SU-DHL-6 (cell line): ENCODE measurements around the gene RRM2.
"Not testable (repeated sequence)": the region's sequence is repeated elsewhere in the genome, so short reads cannot be mapped to it uniquely, and the experiment has no call there.

Source experiments
- H2AFZ ChIP-seq: fragments of 200-600 bp; sonication (generic); 2 replicates; pipeline ENCODE4 v1.6.1; 2014; ENCODE audit warnings: low read depth, mild to moderate bottlenecking, moderate library complexity, mixed read lengths, antibody characterized with exemption, low read length; ENCODE audit not compliant: severe bottlenecking
- H3F3A ChIP-seq: fragments of 200-600 bp; shearing (Covaris generic); 2 replicates; pipeline ENCODE4 v1.6.0; 2016; ENCODE audit warnings: antibody characterized with exemption, mild to moderate bottlenecking; ENCODE audit not compliant: insufficient read depth
- H3K27ac ChIP-seq: fragments of 200-600 bp; sonication (generic); 2 replicates; pipeline ENCODE4 v1.5.1; 2016; ENCODE audit warnings: low read depth, mild to moderate bottlenecking, low read length, moderate library complexity, mixed read lengths
- H3K27me3 ChIP-seq: fragments of 200-600 bp; sonication (generic), shearing (Covaris generic); 2 replicates; pipeline ENCODE4 v1.6.0; 2014; ENCODE audit warnings: mild to moderate bottlenecking, low read length
- H3K36me3 ChIP-seq: fragments of 200-600 bp; sonication (generic); 2 replicates; pipeline ENCODE4 v1.6.1; 2014; ENCODE audit warnings: mild to moderate bottlenecking, low read length, mixed read lengths
- H3K4me2 ChIP-seq: fragments of 300-600, 200-600 bp; shearing (Covaris generic), sonication (generic); 2 replicates; pipeline ENCODE4 v1.6.0; 2014; ENCODE audit warnings: low read length, low read depth, mild to moderate bottlenecking; ENCODE audit not compliant: poor library complexity, severe bottlenecking
- H3K4me3 ChIP-seq: fragments of 200-600 bp; sonication (generic); 2 replicates; pipeline ENCODE4 v1.5.1; 2014; ENCODE audit warnings: antibody characterized with exemption, low read length, mild to moderate bottlenecking, mixed read lengths; ENCODE audit not compliant: insufficient read depth, poor library complexity, severe bottlenecking
- H3K79me2 ChIP-seq: fragments of 200-600 bp; sonication (generic); 2 replicates; pipeline ENCODE4 v1.6.1; 2014; ENCODE audit warnings: mild to moderate bottlenecking, low read length, moderate library complexity; ENCODE audit not compliant: insufficient read depth
- H3K9ac ChIP-seq: fragments of 200-600 bp; sonication (generic); 2 replicates; pipeline ENCODE4 v1.7.0; 2014; ENCODE audit warnings: mild to moderate bottlenecking, low read length
- H3K9me2 ChIP-seq: fragments of 200-600 bp; sonication (generic); replicated peaks from 2 replicates; pipeline ENCODE4 v1.6.1; 2014; ENCODE audit warnings: low read length; ENCODE audit not compliant: insufficient read depth
- H3K9me3 ChIP-seq: fragments of 200-600 bp; sonication (generic); 2 replicates; pipeline ENCODE4 v1.6.1; 2014; ENCODE audit warnings: low read length, mixed read lengths; ENCODE audit not compliant: insufficient read depth
- H4K20me1 ChIP-seq: fragments of 200-600 bp; sonication (generic); 2 replicates; pipeline ENCODE4 v1.6.1; 2014; ENCODE audit warnings: low read depth, mild to moderate bottlenecking, antibody characterized with exemption, low read length, moderate library complexity, mixed read lengths
- EZH2phosphoT487 ChIP-seq: fragments of 200-600 bp; sonication (generic), shearing (Covaris generic); conservative IDR thresholded peaks from 2 replicates; pipeline ENCODE4 v1.6.1; 2018; ENCODE audit warnings: mild to moderate bottlenecking, antibody characterized with exemption, low read length, moderate library complexity, mixed read lengths
- TF ChIP-seq, protein P1 (sequence below): fragments of 200-600 bp; sonication (generic); IDR thresholded peaks from one replicate; pipeline ENCODE4 v1.5.1; 2017; ENCODE audit warnings: antibody characterized with exemption, mild to moderate bottlenecking, low read length, moderate library complexity; ENCODE audit not compliant: insufficient read depth, poor library complexity, severe bottlenecking

Gene RRM2

DNA sequence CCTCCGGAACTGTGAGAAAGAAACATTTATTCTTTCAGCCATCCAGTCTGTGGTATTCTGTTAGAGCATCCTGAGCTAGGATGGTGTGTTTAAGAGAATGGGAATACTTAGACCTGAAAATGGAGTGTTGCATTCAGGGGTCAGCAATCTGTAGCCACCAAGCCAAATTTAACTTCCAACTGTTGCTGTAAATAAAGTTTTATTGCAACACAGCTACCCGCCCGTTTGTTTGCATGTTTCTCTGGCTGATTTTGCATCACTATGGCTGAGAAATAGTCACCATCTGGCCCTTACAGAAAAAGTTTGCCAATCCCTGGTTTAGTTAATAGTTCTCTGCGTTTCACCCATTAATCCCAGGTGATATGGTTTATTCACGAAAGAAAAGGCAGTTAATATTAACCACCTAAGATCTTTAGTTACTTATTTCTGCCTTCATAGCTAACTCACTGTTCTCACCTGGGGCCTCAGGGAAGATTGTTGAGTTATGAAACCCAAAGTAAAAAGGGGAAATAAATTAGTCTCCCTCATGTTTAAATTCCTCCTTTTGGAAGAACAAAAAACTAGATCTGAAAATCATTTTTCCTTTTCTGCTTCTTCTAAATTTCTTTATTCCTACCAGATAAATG lies 32.9 kb upstream of the RRM2 start:
- Histone ChIP-seq H2AFZ (no peak overlapping the region), H3K27me3 (no peaks in the 10 kb centered on the region), H3K36me3 (no peaks in the 10 kb centered on the region), H3K4me2 (no peak overlapping the region), H3K79me2 (no peaks in the 10 kb centered on the region), H3K9me2 (no peaks in the 10 kb centered on the region), H3K9ac (no peak overlapping the region), H3F3A (no peaks in the 10 kb centered on the region), H4K20me1 (no peaks in the 10 kb centered on the region), H3K9me3 (no peaks in the 10 kb centered on the region), H3K27ac (no peak overlapping the region), H3K4me3 (no peak overlapping the region)
- TF ChIP-seq, protein P1, sequence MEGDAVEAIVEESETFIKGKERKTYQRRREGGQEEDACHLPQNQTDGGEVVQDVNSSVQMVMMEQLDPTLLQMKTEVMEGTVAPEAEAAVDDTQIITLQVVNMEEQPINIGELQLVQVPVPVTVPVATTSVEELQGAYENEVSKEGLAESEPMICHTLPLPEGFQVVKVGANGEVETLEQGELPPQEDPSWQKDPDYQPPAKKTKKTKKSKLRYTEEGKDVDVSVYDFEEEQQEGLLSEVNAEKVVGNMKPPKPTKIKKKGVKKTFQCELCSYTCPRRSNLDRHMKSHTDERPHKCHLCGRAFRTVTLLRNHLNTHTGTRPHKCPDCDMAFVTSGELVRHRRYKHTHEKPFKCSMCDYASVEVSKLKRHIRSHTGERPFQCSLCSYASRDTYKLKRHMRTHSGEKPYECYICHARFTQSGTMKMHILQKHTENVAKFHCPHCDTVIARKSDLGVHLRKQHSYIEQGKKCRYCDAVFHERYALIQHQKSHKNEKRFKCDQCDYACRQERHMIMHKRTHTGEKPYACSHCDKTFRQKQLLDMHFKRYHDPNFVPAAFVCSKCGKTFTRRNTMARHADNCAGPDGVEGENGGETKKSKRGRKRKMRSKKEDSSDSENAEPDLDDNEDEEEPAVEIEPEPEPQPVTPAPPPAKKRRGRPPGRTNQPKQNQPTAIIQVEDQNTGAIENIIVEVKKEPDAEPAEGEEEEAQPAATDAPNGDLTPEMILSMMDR: no peak
- no peak for TF ChIP-seq EZH2phosphoT487

DNA sequence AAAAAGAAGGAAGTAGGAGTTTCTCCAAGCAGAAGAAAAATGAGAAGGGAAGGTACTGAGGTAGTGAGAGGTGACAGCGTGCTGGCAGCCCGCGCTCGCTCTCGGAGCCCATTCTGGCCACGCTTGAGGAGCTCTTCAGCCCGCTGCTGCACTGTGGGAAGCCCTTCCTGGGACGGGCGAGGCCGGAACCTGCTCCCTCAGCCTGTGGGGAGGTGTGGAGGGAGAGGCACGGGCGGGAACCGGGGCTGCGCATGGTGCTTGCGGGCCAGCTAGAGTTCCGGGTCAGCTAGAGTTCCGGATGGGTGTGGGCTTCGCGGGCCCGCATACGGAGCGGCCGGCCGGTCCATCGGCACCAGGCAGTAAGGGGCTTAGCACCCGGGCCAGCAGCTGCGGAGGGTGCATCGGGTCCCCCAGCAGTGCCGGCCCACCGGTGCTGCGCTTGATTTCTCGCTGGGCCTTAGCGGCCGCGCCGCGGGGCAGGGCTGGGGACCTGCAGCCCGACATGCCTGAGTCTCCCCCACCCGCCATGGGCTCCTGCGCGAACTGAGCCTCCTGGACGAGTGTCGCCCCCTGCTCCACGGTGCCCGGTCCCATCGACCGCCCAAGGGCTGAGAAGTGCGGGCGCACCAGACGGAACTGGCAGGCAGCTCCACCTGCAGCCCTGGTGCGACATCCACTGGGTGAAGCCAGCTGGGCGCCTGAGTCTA lies 31.2 kb upstream of the RRM2 start:
- TF ChIP-seq, protein P1: no peak
- TF ChIP-seq EZH2phosphoT487: no peak
- Histone ChIP-seq H2AFZ (no peak overlapping the region), H3F3A (no peaks in the 10 kb centered on the region), H3K4me2 (no peak overlapping the region), H3K36me3 (no peaks in the 10 kb centered on the region), H3K9me3 (no peaks in the 10 kb centered on the region), H3K9ac (no peak overlapping the region), H3K27me3 (no peaks in the 10 kb centered on the region), H4K20me1 (no peaks in the 10 kb centered on the region), H3K79me2 (no peaks in the 10 kb centered on the region), H3K9me2 (no peaks in the 10 kb centered on the region), H3K27ac (no peak overlapping the region), H3K4me3 (no peak overlapping the region)

DNA sequence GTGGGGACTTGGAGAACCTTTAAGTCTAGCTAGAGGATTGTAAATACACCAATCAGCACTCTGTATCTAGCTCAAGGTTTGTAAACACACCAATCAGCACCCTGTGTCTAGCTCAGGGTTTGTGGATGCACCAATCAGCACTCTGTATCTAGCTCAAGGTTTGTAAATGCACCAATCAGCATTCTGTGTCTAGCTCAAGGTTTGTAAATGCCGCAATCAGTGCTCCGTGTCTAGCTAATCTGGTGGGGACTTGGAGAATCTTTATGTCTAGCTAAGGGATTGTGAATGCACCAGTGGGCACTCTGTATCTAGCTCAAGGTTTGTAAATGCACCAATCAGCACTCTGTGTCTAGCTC lies 30.7 kb upstream of the RRM2 start:
- H4K20me1 ChIP-seq, H3K9me3 ChIP-seq, H3K9me2 ChIP-seq, H3K4me2 ChIP-seq, H3K79me2 ChIP-seq, H2AFZ ChIP-seq, H3F3A ChIP-seq, H3K4me3 ChIP-seq, H3K9ac ChIP-seq, H3K27me3 ChIP-seq, H3K36me3 ChIP-seq, H3K27ac ChIP-seq: not testable (repeated sequence)

DNA sequence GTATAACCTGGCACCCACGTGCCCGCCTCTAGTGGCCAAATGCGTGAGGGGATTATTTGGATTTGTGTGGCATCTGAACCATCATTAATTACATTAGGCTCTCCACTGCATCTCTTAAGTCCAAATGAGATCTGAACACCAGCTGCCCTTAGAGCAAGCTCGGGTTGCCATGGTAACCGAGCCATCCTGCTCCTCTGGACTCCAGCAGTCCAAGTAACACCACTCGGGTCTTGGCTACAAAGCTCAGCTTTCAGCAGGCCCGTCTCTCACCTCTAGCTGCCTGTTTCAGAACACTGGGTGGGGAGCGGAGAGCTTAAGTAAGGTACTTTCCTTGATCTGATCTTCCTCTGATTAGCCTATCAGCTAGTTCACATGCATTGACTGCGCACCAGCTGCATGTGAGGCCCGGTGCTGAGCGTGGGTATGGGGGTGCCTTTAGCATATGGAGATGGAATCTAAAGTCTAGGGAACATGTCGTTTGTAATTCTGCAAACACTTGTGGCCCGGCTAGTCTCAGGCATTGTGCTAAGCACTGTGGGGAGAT lies 28.2 kb upstream of the RRM2 start:
- Histone ChIP-seq H3K27ac (no peak overlapping the region), H3K9me2 (no peaks in the 10 kb centered on the region), H3K9me3 (no peaks in the 10 kb centered on the region), H3K36me3 (no peaks in the 10 kb centered on the region), H4K20me1 (no peaks in the 10 kb centered on the region), H3K4me2 (no peak overlapping the region), H3K4me3 (no peak overlapping the region), H3F3A (no peaks in the 10 kb centered on the region), H3K9ac (no peak overlapping the region), H2AFZ (no peak overlapping the region), H3K79me2 (no peaks in the 10 kb centered on the region), H3K27me3 (no peaks in the 10 kb centered on the region)
- TF ChIP-seq, protein P1: no peak
- TF ChIP-seq EZH2phosphoT487: no peak
